Activated effector memory CD4-positive, alpha-beta T cell treated with Interleukin-2 at 50 U/mL for 16 hours (primary cell): Measurements from ENCODE around the gene RNF138.

Experiments used
- DNase-seq: peaks from one replicate; pipeline ENCODE4 v3.0.0-alpha.2; 2020

The RNF138 gene

DNA sequence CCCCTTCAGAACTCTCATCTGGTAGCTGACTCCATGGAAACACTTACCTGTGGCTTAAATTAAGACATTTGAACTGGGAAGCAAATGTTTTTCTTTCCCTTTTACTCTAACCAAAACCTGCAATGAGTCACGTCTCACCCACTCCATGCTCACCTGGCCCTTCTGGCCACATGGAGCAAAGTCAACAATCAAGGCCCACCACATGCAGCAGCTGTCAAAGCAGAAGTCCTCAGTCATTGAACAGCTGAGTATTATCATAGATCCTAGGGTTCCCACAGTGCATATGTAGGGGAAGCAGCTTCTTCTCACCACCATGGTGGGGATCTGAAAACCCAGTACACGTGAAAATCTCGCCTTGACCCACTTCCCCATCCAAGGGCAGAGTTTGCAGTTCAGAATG lies 85.9 kb downstream of the RNF138 start:
- no peak for DNase-seq
